ENCODE results near the gene FBLN5.
"Not testable (repeated sequence)": the region's sequence is repeated elsewhere in the genome, so short reads cannot be mapped to it uniquely, and the experiment has no call there.

FBLN5 gene

DNA sequence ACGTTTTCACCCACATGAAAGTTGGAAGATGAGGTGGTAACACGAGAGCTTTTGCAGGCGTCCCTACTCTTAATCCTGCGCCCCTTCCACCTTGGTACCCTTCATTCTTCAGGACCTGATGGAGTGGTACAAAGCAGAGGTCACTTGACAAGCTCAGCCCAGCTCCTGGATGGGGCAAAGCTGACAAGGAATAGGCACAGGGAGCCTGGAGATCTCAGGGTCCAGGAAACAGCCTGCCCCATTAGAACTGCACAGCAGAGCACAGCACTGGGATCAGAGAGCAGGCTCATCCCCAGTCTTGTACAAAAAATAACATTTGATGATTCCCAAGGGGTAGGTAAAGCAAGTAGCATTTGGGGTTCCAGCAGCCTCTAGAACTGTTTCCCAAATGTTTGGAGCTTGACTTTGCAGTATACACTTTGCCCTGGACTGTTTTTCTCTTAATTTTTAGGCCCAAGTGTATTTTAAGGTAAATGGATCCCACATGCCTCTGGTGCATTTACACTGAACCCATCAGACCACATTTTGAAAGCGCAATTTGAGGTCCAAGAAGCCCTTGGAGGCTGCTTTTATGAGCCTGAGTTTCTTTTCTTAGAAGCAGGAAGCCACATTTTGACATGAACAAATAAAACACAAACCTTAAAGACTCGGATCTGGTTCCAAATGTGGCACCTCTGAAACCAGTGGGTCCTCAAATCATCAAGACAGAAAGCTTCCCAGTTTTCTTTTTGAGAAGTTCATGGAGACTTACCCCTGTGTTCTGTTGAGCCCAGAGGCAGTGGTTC, 80.8 kb downstream of the FBLN5 start:
- Mint-ChIP-seq H3K4me1 (peaks cover 76% of the 10 kb centered on the region), H3K9me3 (no peaks in the 10 kb centered on the region), H3K27ac (peak overlapping the region; percentile 96), H3K27me3 (no peaks in the 10 kb centered on the region), H3K4me3 (peak overlapping the region; percentile 94), H3K36me3 (peaks cover 39% of the 10 kb centered on the region)
- peak; percentile 43 for DNase-seq
- CTCF ChIA-PET = interaction anchor here (0.6 to 1.3 kb wide), 7 partner anchors 8 to 152 kb away, joined by 3 to 4 read pairs (median 3); no protein-coding TSS in a partner anchor

DNA sequence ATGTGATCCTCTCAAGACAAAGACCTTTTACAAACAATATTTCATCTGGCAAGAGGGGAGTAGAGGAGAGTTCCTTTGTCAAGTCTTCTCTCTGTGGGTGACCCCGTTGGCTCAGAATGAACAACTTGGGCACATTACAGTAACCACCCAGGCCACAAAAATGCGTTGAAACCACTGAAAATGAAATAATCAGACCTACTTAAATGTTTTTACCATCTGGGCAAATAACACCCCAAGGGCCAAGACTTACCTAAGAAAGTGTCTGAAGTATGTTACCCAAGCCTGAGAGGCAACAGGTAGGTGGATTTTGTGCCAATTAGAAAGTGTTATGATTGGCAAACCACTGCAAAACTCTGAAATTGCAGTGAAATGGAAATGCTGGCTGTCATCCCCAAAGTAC, 81.4 kb downstream of the FBLN5 start:
- peak; percentile 57 for DNase-seq
- CTCF ChIA-PET = interaction anchor here (1.0 kb wide), 1 partner anchor 8 kb away, joined by 4 read pairs; no protein-coding TSS in a partner anchor
- H3K36me3 Mint-ChIP-seq = peaks cover 42% of the 10 kb centered on the region
- peak overlapping the region; percentile 94 for H3K4me3 Mint-ChIP-seq
- no peaks in the 10 kb centered on the region for H3K9me3 Mint-ChIP-seq
- peak overlapping the region; percentile 96 for H3K27ac Mint-ChIP-seq
- no peaks in the 10 kb centered on the region for H3K27me3 Mint-ChIP-seq
- H3K4me1 Mint-ChIP-seq = peaks cover 76% of the 10 kb centered on the region

DNA sequence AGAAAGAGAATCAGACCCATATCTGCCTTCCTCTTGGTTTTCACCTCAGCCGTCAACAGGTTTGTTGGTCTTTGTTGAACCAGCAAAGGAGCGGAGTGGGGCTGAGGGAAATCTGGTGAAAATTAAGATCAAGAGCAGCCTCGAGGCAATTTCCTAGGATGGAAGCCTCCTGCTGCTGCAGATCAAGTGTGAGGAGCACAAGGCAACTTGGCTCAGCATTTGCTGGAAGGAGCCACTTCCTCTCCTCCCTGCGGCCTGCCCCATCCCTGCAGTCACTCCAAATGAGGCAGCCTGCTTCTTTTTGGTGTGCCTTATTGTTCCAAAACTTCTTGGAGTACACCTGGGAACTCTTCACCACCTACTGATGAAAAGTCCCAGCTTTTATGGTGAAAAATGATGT, 85.1 kb downstream of the FBLN5 start:
- CTCF ChIA-PET = interaction anchor here (1.2 to 1.6 kb wide), 2 partner anchors 49 to 134 kb away, joined by 3 to 5 read pairs; no protein-coding TSS in a partner anchor
- H3K4me1 Mint-ChIP-seq = peaks cover 74% of the 10 kb centered on the region
- H3K36me3 Mint-ChIP-seq = peaks cover 69% of the 10 kb centered on the region
- H3K9me3 Mint-ChIP-seq = no peaks in the 10 kb centered on the region
- H3K4me3 Mint-ChIP-seq = peak overlapping the region; percentile 80
- no peak for DNase-seq
- H3K27me3 Mint-ChIP-seq = no peaks in the 10 kb centered on the region
- H3K27ac Mint-ChIP-seq = peak overlapping the region; percentile 92

- CTCF ChIA-PET = interaction anchor here (3.2 kb wide), 1 partner anchor 50 kb away, joined by 8 read pairs; no protein-coding TSS in a partner anchor
- H3K4me3 Mint-ChIP-seq = peak overlapping the region; percentile 58
- peak overlapping the region; percentile 87 for H3K27ac Mint-ChIP-seq
- no peaks in the 10 kb centered on the region for H3K9me3 Mint-ChIP-seq
- no peak for DNase-seq
- peaks cover 77% of the 10 kb centered on the region for H3K36me3 Mint-ChIP-seq
- H3K27me3 Mint-ChIP-seq = no peaks in the 10 kb centered on the region
- peaks cover 81% of the 10 kb centered on the region for H3K4me1 Mint-ChIP-seq
Measured at GRCh38 chr14:91861091-91861490, 86.4 kb downstream of the FBLN5 start.

DNA sequence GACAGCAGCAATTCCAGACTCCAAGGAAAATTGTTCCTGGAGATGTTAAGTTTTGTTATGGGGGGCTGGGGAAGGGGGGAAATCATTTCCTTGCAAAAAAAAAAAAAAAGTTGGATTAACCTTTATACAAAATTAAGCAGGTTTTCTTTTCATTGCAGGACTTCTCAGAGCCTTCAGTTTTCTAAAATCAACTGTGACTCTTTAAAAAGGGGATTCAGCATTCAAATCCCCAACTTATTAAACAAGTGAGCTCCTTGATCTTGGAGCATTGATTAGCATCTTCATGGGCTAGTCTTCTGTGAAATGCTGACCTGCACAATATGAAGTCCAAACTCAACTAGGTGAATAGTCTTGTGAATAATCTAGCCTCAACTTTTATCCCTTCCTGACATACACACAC, 87.3 kb downstream of the FBLN5 start:
- Mint-ChIP-seq H3K4me3 (no peak overlapping the region), H3K9me3 (no peaks in the 10 kb centered on the region), H3K36me3 (peaks cover 82% of the 10 kb centered on the region), H3K27ac (peak overlapping the region; percentile 87), H3K4me1 (peaks cover 90% of the 10 kb centered on the region), H3K27me3 (no peaks in the 10 kb centered on the region)
- DNase-seq = no peak
- CTCF ChIA-PET = interaction anchor here (3.2 kb wide), 1 partner anchor 51 kb away, joined by 8 read pairs; no protein-coding TSS in a partner anchor

GRCh38 chr14:91858536-91859275, 88.8 kb downstream of the FBLN5 start:
- Mint-ChIP-seq H3K27me3 (no peaks in the 10 kb centered on the region), H3K9me3 (no peaks in the 10 kb centered on the region), H3K4me3 (no peak overlapping the region), H3K27ac (peak overlapping the region; percentile 40), H3K36me3 (peaks cover 82% of the 10 kb centered on the region), H3K4me1 (peaks cover 91% of the 10 kb centered on the region)
- CTCF ChIA-PET = interaction anchor here (0.9 to 3.2 kb wide), 4 partner anchors 8 to 53 kb away, joined by 3 to 8 read pairs (median 4); partner anchors contain the start of gene TC2N
- peak; percentile 27 for DNase-seq

DNA sequence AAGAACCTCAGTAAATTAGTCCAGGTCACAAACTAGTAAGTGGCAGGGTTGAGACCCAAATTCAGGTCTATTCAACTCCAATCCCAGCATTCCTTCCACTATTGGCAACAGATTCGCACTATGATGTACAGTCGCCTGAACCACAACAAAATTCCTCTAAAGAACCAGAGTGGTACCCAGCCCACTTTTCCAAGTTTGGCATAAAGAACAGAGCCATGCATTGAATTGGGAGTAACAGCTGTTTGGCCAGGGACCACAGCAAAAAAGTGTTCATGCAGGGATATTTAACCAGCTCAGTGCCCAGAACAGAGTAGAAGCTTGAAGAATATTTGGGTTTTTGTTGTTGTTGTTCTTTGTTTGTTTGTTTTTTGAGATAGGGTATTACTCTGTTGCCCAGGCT, 89.9 kb downstream of the FBLN5 start:
- Mint-ChIP-seq H3K4me1 (peaks cover 88% of the 10 kb centered on the region), H3K4me3 (no peak overlapping the region), H3K9me3 (no peaks in the 10 kb centered on the region), H3K27ac (no peak overlapping the region), H3K27me3 (no peaks in the 10 kb centered on the region), H3K36me3 (peaks cover 76% of the 10 kb centered on the region)
- no peak for DNase-seq
- CTCF ChIA-PET = interaction anchor here (1.4 kb wide), 1 partner anchor 9 kb away, joined by 4 read pairs; no protein-coding TSS in a partner anchor

- Mint-ChIP-seq H3K4me3 (no peak overlapping the region), H3K4me1 (peaks cover 63% of the 10 kb centered on the region), H3K36me3 (peaks cover 79% of the 10 kb centered on the region), H3K27ac (no peak overlapping the region), H3K9me3 (no peaks in the 10 kb centered on the region), H3K27me3 (no peaks in the 10 kb centered on the region)
- CTCF ChIA-PET = interaction anchor here (1.1 kb wide), 1 partner anchor 15 kb away, joined by 4 read pairs; no protein-coding TSS in a partner anchor
- DNase-seq = no peak
Measured at GRCh38 chr14:91854327-91854934, 93.1 kb downstream of the FBLN5 start.

DNA sequence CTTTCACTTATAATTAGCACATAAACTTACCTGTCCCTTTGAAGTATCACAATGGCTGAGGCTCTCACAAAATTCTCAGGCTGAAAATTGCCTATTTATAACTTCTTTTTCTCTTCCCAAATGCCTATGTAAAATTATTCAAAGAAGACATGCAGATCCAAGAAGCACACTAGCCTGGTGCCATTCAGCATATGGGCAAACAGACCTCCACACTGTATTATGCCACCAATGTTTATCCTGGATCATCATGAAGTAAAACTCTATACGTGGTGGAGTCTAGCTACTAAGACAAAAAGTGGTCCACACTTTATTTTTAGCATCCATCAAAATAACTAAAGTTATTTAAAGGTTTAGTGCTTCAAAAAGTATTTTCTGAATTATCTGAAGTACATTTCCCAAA, 95.9 kb downstream of the FBLN5 start:
- no peak overlapping the region for H3K27ac Mint-ChIP-seq
- no peak overlapping the region for H3K4me3 Mint-ChIP-seq
- peaks cover 47% of the 10 kb centered on the region for H3K4me1 Mint-ChIP-seq

DNA sequence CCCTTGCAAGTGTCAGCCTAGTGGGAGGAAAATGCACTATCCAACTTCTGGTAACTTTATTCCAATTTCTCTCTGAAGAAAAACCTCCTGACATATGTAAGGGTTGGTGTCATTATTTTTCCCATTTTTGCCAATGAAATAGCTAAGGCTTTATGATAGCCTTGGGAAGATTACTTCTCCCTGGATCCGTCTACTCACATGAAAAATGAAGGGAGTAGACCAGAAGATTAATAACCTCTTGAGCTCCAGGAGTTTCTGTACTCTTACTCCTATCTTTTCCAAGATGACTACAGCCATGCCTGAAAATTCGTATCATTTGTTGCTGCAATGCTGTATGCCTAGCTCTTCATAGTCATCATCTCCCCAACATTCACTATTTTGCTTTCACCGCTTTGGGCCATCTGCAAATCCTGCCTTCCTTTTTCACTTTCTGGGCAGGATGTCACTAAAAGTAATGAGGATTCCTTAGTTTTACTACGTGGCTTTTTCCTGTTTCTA, 98.9 kb downstream of the FBLN5 start:
- Mint-ChIP-seq H3K27ac (no peak overlapping the region), H3K4me1 (peaks cover 26% of the 10 kb centered on the region), H3K4me3 (no peak overlapping the region), H3K36me3 (peaks cover 78% of the 10 kb centered on the region), H3K27me3 (no peaks in the 10 kb centered on the region), H3K9me3 (no peaks in the 10 kb centered on the region)
- DNase-seq = no peak
- CTCF ChIA-PET = no interaction called here

More for the DNA sequence above, 95.9 kb downstream of the FBLN5 start:
- Mint-ChIP-seq H3K27me3 (no peaks in the 10 kb centered on the region), H3K36me3 (peaks cover 78% of the 10 kb centered on the region), H3K9me3 (no peaks in the 10 kb centered on the region)
- CTCF ChIA-PET = no interaction called here
- DNase-seq = no peak

GRCh38 chr14:91847693-91848092, 99.8 kb downstream of the FBLN5 start:
- no peaks in the 10 kb centered on the region for H3K27me3 Mint-ChIP-seq
- H3K36me3 Mint-ChIP-seq = peaks cover 81% of the 10 kb centered on the region
- CTCF ChIA-PET = no interaction called here
- DNase-seq = no peak
- no peaks in the 10 kb centered on the region for H3K9me3 Mint-ChIP-seq
- peaks cover 20% of the 10 kb centered on the region for H3K4me1 Mint-ChIP-seq
- H3K4me3 Mint-ChIP-seq = no peak overlapping the region
- no peak overlapping the region for H3K27ac Mint-ChIP-seq

DNA sequence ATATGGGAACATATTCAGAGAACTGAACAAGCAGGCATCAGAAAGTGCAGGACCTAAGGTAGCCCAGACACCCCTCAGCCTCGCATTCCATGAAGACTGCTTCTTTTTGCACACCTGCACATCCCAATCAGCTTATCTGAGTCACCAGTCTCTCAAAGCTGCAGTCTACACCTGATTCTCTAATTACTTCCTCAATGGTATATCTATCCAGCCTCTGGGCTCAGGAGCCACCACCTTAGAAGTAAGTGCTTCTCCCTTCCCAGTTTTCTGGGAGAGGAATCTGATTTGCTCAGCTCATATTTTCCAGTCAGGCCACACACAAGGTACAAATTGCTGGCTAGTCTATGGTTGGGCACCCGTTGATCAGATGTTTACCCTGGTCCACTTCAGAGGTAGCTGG, 101.8 kb downstream of the FBLN5 start:
- DNase-seq = no peak
- no peaks in the 10 kb centered on the region for H3K27me3 Mint-ChIP-seq
- H3K9me3 Mint-ChIP-seq = no peaks in the 10 kb centered on the region
- H3K4me1 Mint-ChIP-seq = peaks cover 28% of the 10 kb centered on the region
- H3K27ac Mint-ChIP-seq = no peak overlapping the region
- CTCF ChIA-PET = no interaction called here
- peaks cover 83% of the 10 kb centered on the region for H3K36me3 Mint-ChIP-seq
- H3K4me3 Mint-ChIP-seq = no peak overlapping the region

DNA sequence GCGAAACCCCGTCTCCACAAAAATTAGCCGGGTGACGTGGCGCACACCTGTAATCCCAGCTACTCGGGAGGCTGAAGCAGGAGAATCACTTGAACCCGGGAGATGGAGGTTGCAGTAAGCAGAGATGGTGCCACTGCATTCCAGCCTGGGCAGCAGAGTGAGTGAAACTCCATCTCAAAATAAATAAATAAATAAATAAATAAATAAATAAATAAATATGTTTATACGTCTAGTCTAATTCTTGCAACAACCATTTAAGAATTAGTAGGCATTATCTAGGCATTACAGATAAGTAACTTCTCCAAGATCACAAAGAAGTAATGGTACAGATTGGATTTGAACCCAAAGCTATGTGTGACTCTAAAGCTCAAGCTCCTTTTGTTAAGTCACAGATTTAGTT, 102.4 kb downstream of the FBLN5 start:
- Mint-ChIP-seq H3K4me1 (peaks cover 31% of the 10 kb centered on the region), H3K36me3 (peaks cover 85% of the 10 kb centered on the region)
- H3K9me3 Mint-ChIP-seq, CTCF ChIA-PET, H3K4me3 Mint-ChIP-seq, DNase-seq, H3K27me3 Mint-ChIP-seq, H3K27ac Mint-ChIP-seq: not testable (repeated sequence)

DNA sequence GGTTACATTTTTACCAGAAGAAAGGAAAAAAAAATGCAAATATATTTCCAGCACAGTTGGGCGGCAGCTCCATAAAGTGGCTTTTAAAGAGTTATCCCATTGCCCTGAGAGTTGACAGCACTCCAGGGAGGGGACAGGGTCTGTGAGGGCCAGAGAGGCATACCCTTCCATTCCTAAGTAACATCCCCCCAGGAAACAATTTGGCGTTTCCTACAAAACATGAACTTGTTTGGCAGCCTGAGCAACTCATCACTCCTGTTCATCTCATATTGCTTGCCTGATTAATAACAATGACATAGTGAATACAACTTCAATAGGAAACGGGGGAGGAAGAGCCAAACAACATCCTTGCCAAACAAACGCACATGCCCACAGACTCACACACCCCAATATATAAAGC, 103.5 kb downstream of the FBLN5 start:
- CTCF ChIA-PET = no interaction called here
- Mint-ChIP-seq H3K4me3 (no peak overlapping the region), H3K27ac (no peak overlapping the region), H3K9me3 (no peaks in the 10 kb centered on the region), H3K36me3 (peaks cover 84% of the 10 kb centered on the region), H3K4me1 (peaks cover 38% of the 10 kb centered on the region), H3K27me3 (no peaks in the 10 kb centered on the region)
- DNase-seq = no peak

Data from activated naive CD4-positive, alpha-beta T cell treated with anti-CD3 and anti-CD28 coated beads, Interleukin-2, amount 10 ng/mL, durations not matched to agents 7 days and 5 days (primary cell).